HG02973 (cell line): ENCODE measurements around the gene PID1.

Experiments
- ATAC-seq: cut with Tn5 transposase; IDR thresholded peaks from one replicate; pipeline ENCODE4 v1.9.1; 2021; ENCODE audit warnings: moderate library complexity; ENCODE audit not compliant: unreplicated experiment

The PID1 gene

GRCh38 chr2:229037621-229038020, 233.5 kb downstream of the PID1 start:
- no peak for ATAC-seq

GRCh38 chr2:229033816-229034215, 237.3 kb downstream of the PID1 start:
- ATAC-seq = no peak

- ATAC-seq = no peak
Measured at GRCh38 chr2:229032608-229033234, 238.4 kb downstream of the PID1 start.

- ATAC-seq = no peak
Measured at GRCh38 chr2:229027353-229028105, 243.6 kb downstream of the PID1 start.

- ATAC-seq = no peak
Measured at GRCh38 chr2:229025653-229026052, 245.4 kb downstream of the PID1 start.

GRCh38 chr2:229022652-229023051, 248.4 kb downstream of the PID1 start:
- ATAC-seq = no peak

- ATAC-seq = no peak
Measured at GRCh38 chr2:229022071-229022470, 249.0 kb downstream of the PID1 start.

GRCh38 chr2:229009816-229010215, 261.3 kb downstream of the PID1 start:
- ATAC-seq = no peak

- no peak for ATAC-seq
Measured at GRCh38 chr2:229003256-229003655, 267.8 kb downstream of the PID1 start.

- no peak for ATAC-seq
Measured at GRCh38 chr2:229001196-229001595, 269.9 kb downstream of the PID1 start.

- no peak for ATAC-seq
Measured at GRCh38 chr2:228999326-228999725, 271.8 kb downstream of the PID1 start.

GRCh38 chr2:228988786-228989185, 282.3 kb downstream of the PID1 start:
- ATAC-seq = no peak

GRCh38 chr2:228987441-228988155, 283.5 kb downstream of the PID1 start:
- ATAC-seq = no peak

GRCh38 chr2:228986961-228987360, 284.1 kb downstream of the PID1 start:
- ATAC-seq = no peak

GRCh38 chr2:228983700-228984099, 287.4 kb downstream of the PID1 start:
- ATAC-seq = no peak

- ATAC-seq = no peak
Measured at GRCh38 chr2:228974169-228974568, 296.9 kb downstream of the PID1 start.
